HCT116 (cell line): ENCODE data around the gene CDKL5. TPM values are rescaled to one million over a fixed set of nuclear protein-coding genes. Genes with fewer than 3 reads are reported as not detected.

Experiments
- ATAC-seq: fragments of 200-7000 bp; cut with Tn5 transposase; 2 replicates; pipeline ENCODE4 v1.9.1; 2020; ENCODE audit warnings: mild to moderate bottlenecking, moderate library complexity
- BruUV-seq: library from RNA; stranded (reverse); fragments of 400-500 nt; replicated peaks from 2 replicates; lab custom pipeline; 2021; lab: Mats Ljungman, UMichigan
- CTCF ChIA-PET: fragments of 300-600 bp; sonication (Branson Sonifier 250); formaldehyde crosslinking; loops from one replicate; lab custom pipeline; 2021; ENCODE audit warnings: antibody characterized with exemption; lab: Charles Lee
- POLR2A ChIA-PET: fragments of 300-600, 350-600 bp; sonication (Branson Sonifier 250); formaldehyde crosslinking; loops from one replicate; lab custom pipeline; 2021; ENCODE audit warnings: antibody characterized with exemption; lab: Charles Lee
- RAD21 ChIA-PET, 2 experiments: fragments of 300-600 bp; sonication (Branson Sonifier 250); formaldehyde crosslinking; loops; one replicate each; lab custom pipeline; 2023; ENCODE audit warnings: low total read pairs in 2 of 2; ENCODE audit not compliant: uncharacterized antibody in 2 of 2, unreplicated experiment in 2 of 2, low non-redundant PET in 1 of 2; lab: Charles Lee
- DNase-seq: peaks from one replicate; pipeline ENCODE4 v3.0.0-alpha.2; 2010; ENCODE audit warnings: low read depth, low spot score
- H2AFZ ChIP-seq: fragments of 200-600 bp; shearing (Covaris generic), sonication (generic); 2 replicates; pipeline ENCODE4 v1.6.1; 2017; ENCODE audit warnings: low read depth, mixed run types, mixed read lengths, antibody characterized with exemption, low read length; ENCODE audit not compliant: poor library complexity, severe bottlenecking
- H3K27ac ChIP-seq: 2 replicates; pipeline ENCODE4 v1.5.1; 2012; ENCODE audit warnings: low read depth, low read length
- H3K27me3 ChIP-seq: fragments of 200-600 bp; sonication (generic); 2 replicates; pipeline ENCODE4 v1.6.1; 2016; ENCODE audit warnings: mixed run types, low read length, mixed read lengths; ENCODE audit not compliant: insufficient read depth
- H3K36me3 ChIP-seq, 2 experiments: fragments of 200-500 bp in 1 of 2; fragments of 200-600 bp in 1 of 2; sonication (Bioruptor generic) in 1 of 2; sonication (generic) in 1 of 2; 2 replicates each; pipeline versions ENCODE4 v1.5.1 to v1.6.1; 2014 to 2016; ENCODE audit warnings: low read length in 2 of 2, inconsistent platforms in 1 of 2, mixed read lengths in 1 of 2, mixed run types in 1 of 2; ENCODE audit not compliant: insufficient read depth in 2 of 2, control insufficient read depth in 1 of 2
- H3K4me1 ChIP-seq, 2 experiments: fragments of 200-600 bp in 1 of 2; sonication (generic) in 1 of 2; 2 replicates each; pipeline versions ENCODE4 v1.5.1 to v1.6.1; 2012 to 2017; ENCODE audit warnings: low read length in 2 of 2, inconsistent platforms in 1 of 2, mild to moderate bottlenecking in 1 of 2, mixed read lengths in 1 of 2, mixed run types in 1 of 2, moderate library complexity in 1 of 2; ENCODE audit not compliant: insufficient read depth in 2 of 2, control insufficient read depth in 1 of 2
- H3K4me2 ChIP-seq: fragments of 200-600 bp; sonication (generic); 2 replicates; pipeline ENCODE4 v1.6.1; 2017; ENCODE audit warnings: mixed run types, low read length, mixed read lengths
- H3K4me3 ChIP-seq, 2 experiments: fragments of 200-600 bp in 1 of 2; sonication (generic) in 1 of 2; replicated peaks in 1 of 2; 2 replicates each; pipeline ENCODE4 v1.5.1; 2011 to 2016; ENCODE audit warnings: low read length in 2 of 2, control low read depth in 1 of 2, low read depth in 1 of 2, mild to moderate bottlenecking in 1 of 2, mixed read lengths in 1 of 2, mixed run types in 1 of 2
- H3K79me2 ChIP-seq: fragments of 200-600 bp; sonication (generic); 2 replicates; pipeline ENCODE4 v1.6.1; 2017; ENCODE audit warnings: mild to moderate bottlenecking, mixed run types, low read length, moderate library complexity, mixed read lengths; ENCODE audit not compliant: insufficient read depth
- H3K9ac ChIP-seq: fragments of 200-600 bp; sonication (generic); 2 replicates; pipeline ENCODE4 v1.6.1; 2016; ENCODE audit warnings: low read length, mixed read lengths
- H3K9me2 ChIP-seq: fragments of 200-600 bp; sonication (generic), shearing (Covaris generic); 2 replicates; pipeline ENCODE4 v1.6.1; 2017; ENCODE audit warnings: mixed run types, mild to moderate bottlenecking, moderate library complexity; ENCODE audit not compliant: insufficient read depth
- H3K9me3 ChIP-seq, 2 experiments: fragments of 200-500 bp in 1 of 2; fragments of 200-600 bp in 1 of 2; sonication (Bioruptor generic) in 1 of 2; sonication (generic) in 1 of 2; 2 replicates each; pipeline ENCODE4 v1.6.1; 2014 to 2017; ENCODE audit warnings: low read length in 2 of 2, mixed read lengths in 2 of 2, inconsistent platforms in 1 of 2, low read depth in 1 of 2, mild to moderate bottlenecking in 1 of 2, mixed run types in 1 of 2, moderate library complexity in 1 of 2; ENCODE audit not compliant: control insufficient read depth in 1 of 2, insufficient read depth in 1 of 2
- H4K20me1 ChIP-seq: fragments of 200-600 bp; sonication (generic), shearing (Covaris generic); 2 replicates; pipeline ENCODE4 v1.6.1; 2017; ENCODE audit warnings: mixed run types, mild to moderate bottlenecking, moderate library complexity; ENCODE audit not compliant: insufficient read depth
- CBX3 ChIP-seq: IDR thresholded peaks from 2 replicates; pipeline ENCODE4 v1.6.1; 2012; ENCODE audit warnings: low read depth
- CEBPB ChIP-seq: IDR thresholded peaks from 2 replicates; pipeline ENCODE4 v1.6.1; 2012; ENCODE audit warnings: low read depth
- CTCF ChIP-seq, 3 experiments: fragments of 200-600 bp in 1 of 3; sonication (generic) in 1 of 3; IDR thresholded peaks in 2 of 3; conservative IDR thresholded peaks in 1 of 3; 2 replicates each; pipeline ENCODE4 v1.5.1; 2012 to 2017; ENCODE audit warnings: low read depth in 2 of 3, low read length in 2 of 3, antibody characterized with exemption in 1 of 3, borderline replicate concordance in 1 of 3, control low read depth in 1 of 3, mild to moderate bottlenecking in 1 of 3, mixed read lengths in 1 of 3, mixed run types in 1 of 3, moderate library complexity in 1 of 3; ENCODE audit not compliant: insufficient read depth in 1 of 3
- ELF1 ChIP-seq: IDR thresholded peaks from 2 replicates; pipeline ENCODE4 v1.6.1; 2012; ENCODE audit warnings: low read depth, borderline replicate concordance
- EZH2 ChIP-seq: fragments of 200-600 bp; sonication (generic); IDR thresholded peaks from 2 replicates; pipeline ENCODE4 v1.6.1; 2017; ENCODE audit warnings: antibody characterized with exemption, mixed run types
- EZH2phosphoT487 ChIP-seq: fragments of 200-600 bp; IDR thresholded peaks from 2 replicates; pipeline ENCODE4 v1.6.1; 2018; ENCODE audit warnings: antibody characterized with exemption, borderline replicate concordance
- JUND ChIP-seq: IDR thresholded peaks from 2 replicates; pipeline ENCODE4 v1.6.1; 2012
- MAX ChIP-seq: IDR thresholded peaks from 2 replicates; pipeline ENCODE4 v1.6.1; 2012
- POLR2AphosphoS5 ChIP-seq: IDR thresholded peaks from 2 replicates; pipeline ENCODE4 v1.6.1; 2011; ENCODE audit warnings: mild to moderate bottlenecking, low read depth, low read length, moderate library complexity
- RAD21 ChIP-seq: IDR thresholded peaks from 2 replicates; pipeline ENCODE4 v1.6.1; 2012; ENCODE audit warnings: low read depth, mild to moderate bottlenecking
- REST ChIP-seq: IDR thresholded peaks from 2 replicates; pipeline ENCODE4 v1.6.1; 2012; ENCODE audit warnings: low read depth
- SP1 ChIP-seq: IDR thresholded peaks from 2 replicates; pipeline ENCODE4 v1.6.1; 2012; ENCODE audit warnings: low read depth
- SRF ChIP-seq: IDR thresholded peaks from 2 replicates; pipeline ENCODE4 v1.6.1; 2012; ENCODE audit warnings: low read depth
- YY1 ChIP-seq: IDR thresholded peaks from 2 replicates; pipeline ENCODE4 v1.6.1; 2011; ENCODE audit warnings: low read length, low read depth, moderate library complexity, mild to moderate bottlenecking; ENCODE audit not compliant: insufficient replicate concordance; ENCODE audit errors: extremely low read depth
- ZFX ChIP-seq: fragments of 450-650 bp; IDR thresholded peaks from 2 replicates; pipeline ENCODE4 v1.6.1; 2017
- ZNF274 ChIP-seq: fragments of 200-500 bp; sonication (Bioruptor generic); IDR thresholded peaks from 2 replicates; pipeline ENCODE4 v1.6.1; 2014; ENCODE audit warnings: mild to moderate bottlenecking, low read depth, low read length, inconsistent platforms
- intact Hi-C: fragments of 100-400 bp; cut with micrococcal nuclease; formaldehyde crosslinking; loops from 2 replicates; pipeline ENCODE4 v1.10.0; 2022
- total RNA-seq: library from RNA; stranded (reverse); gene quantifications from one replicate; pipeline ENCODE4 v1.2.1, GENCODE V29; 2021; ENCODE audit not compliant: unreplicated experiment

CDKL5 gene
- total RNA-seq, 1 experiment from 2014 or later: 2.5 TPM

GRCh38 chrX:18394477-18394876, 30.9 kb upstream of the CDKL5 start:
- no peak overlapping the region for H2AFZ ChIP-seq
- no peak overlapping the region for H3K27ac ChIP-seq
- H3K9me3 ChIP-seq: no peaks in the 10 kb centered on the region
- H3K27me3 ChIP-seq: no peaks in the 10 kb centered on the region
- no peak for TF ChIP-seq EZH2
- TF ChIP-seq CEBPB: no peak
- TF ChIP-seq CTCF (IDR thresholded peaks at IDR 0.05 in 2 of 3, conservative IDR thresholded peaks at IDR 0.05 in 1 of 3; ENCODE audit: borderline replicate concordance in 1 of 3, insufficient read depth in 1 of 3, low read depth in 2 of 3, low read length in 2 of 3): no peak
- TF ChIP-seq EZH2phosphoT487: no peak
- no peak for TF ChIP-seq ZFX
- no peak for TF ChIP-seq SRF
- no peak for TF ChIP-seq POLR2AphosphoS5
- TF ChIP-seq YY1: no peak
- no peak for TF ChIP-seq CBX3
- TF ChIP-seq RAD21: no peak
- no peak for TF ChIP-seq ELF1
- TF ChIP-seq REST: no peak
- no peak for TF ChIP-seq MAX
- TF ChIP-seq JUND: no peak
- TF ChIP-seq ZNF274: no peak
- no peak for TF ChIP-seq SP1
- no peaks in the 10 kb centered on the region for H3K4me1 ChIP-seq
- H3K36me3 ChIP-seq: no peaks in the 10 kb centered on the region
- H3K79me2 ChIP-seq: no peaks in the 10 kb centered on the region
- no TSS peak for BruUV-seq
- no peak overlapping the region for H3K4me3 ChIP-seq
- DNase-seq (no peak), ATAC-seq (no peak)
- RAD21 ChIA-PET: no interaction called here
- POLR2A ChIA-PET: no interaction called here
- intact Hi-C loops: loop anchor here (5.0 kb wide), 2 partner anchors 493 to 508 kb away; no protein-coding TSS in a partner anchor
- CTCF ChIA-PET: no interaction called here
- no peaks in the 10 kb centered on the region for H4K20me1 ChIP-seq
- H3K4me2 ChIP-seq: no peak overlapping the region
- no peaks in the 10 kb centered on the region for H3K9me2 ChIP-seq
- no peak overlapping the region for H3K9ac ChIP-seq
